Endothelial cell of umbilical vein (primary cell): ENCODE measurements around the gene NUDT16L1. TPM values are rescaled to one million over a fixed set of nuclear protein-coding genes. Genes with fewer than 3 reads are reported as not detected.

Experiments used
- BruUV-seq: library from RNA; stranded (reverse); fragments of 400-500 nt; replicated peaks from 2 replicates; lab custom pipeline; 2021; lab: Mats Ljungman, UMichigan
- CTCF ChIA-PET: fragments of 300-600, 350-600 bp; sonication (Branson Sonifier 250); formaldehyde crosslinking; loops from one replicate; lab custom pipeline; 2021; ENCODE audit warnings: antibody characterized with exemption, inconsistent platforms; lab: Charles Lee
- POLR2A ChIA-PET: fragments of 300-600, 350-600 bp; sonication (Branson Sonifier 250); formaldehyde crosslinking; loops from one replicate; lab custom pipeline; 2021; ENCODE audit warnings: antibody characterized with exemption, inconsistent platforms; lab: Charles Lee
- DNase-seq: peaks from one replicate; pipeline ENCODE4 v3.0.0-alpha.2; 2011; ENCODE audit warnings: low read depth, low spot score
- FAIRE-seq: peaks from 2 replicates; lab custom pipeline; 2011; peaks lifted over from hg19 to GRCh38; lab: Jason Lieb, UNC
- H2AFZ ChIP-seq: 2 replicates; pipeline ENCODE4 v1.6.0; 2012; ENCODE audit warnings: low read depth, low read length, control low read depth, inconsistent platforms
- H3K27ac ChIP-seq: 2 replicates; pipeline ENCODE4 v1.5.1; 2011; ENCODE audit warnings: low read depth, mild to moderate bottlenecking, control low read depth, low read length, moderate library complexity; ENCODE audit not compliant: insufficient read depth
- H3K27me3 ChIP-seq, 2 experiments: 2 replicates each; pipeline versions ENCODE4 v1.6.0 to v1.6.1; 2011; ENCODE audit warnings: low read length in 2 of 2, mixed read lengths in 1 of 2; ENCODE audit not compliant: control insufficient read depth in 2 of 2, insufficient read depth in 2 of 2
- H3K36me3 ChIP-seq, 2 experiments: 2 replicates in 1 of 2; 3 replicates in 1 of 2; pipeline ENCODE4 v1.5.1; 2011; ENCODE audit warnings: low read length in 2 of 2, mild to moderate bottlenecking in 1 of 2, moderate library complexity in 1 of 2; ENCODE audit not compliant: control insufficient read depth in 2 of 2, insufficient read depth in 2 of 2; ENCODE audit errors: extremely low read depth in 1 of 2
- H3K4me1 ChIP-seq: 3 replicates; pipeline ENCODE4 v1.5.1; 2011; ENCODE audit warnings: mild to moderate bottlenecking, low read length; ENCODE audit not compliant: control insufficient read depth, insufficient read depth; ENCODE audit errors: extremely low read depth
- H3K4me2 ChIP-seq: 2 replicates; pipeline ENCODE4 v1.6.1; 2011; ENCODE audit warnings: low read length, control low read depth, mixed read lengths; ENCODE audit not compliant: insufficient read depth
- H3K4me3 ChIP-seq, 3 experiments: fragments of 200-600 bp in 1 of 3; sonication (generic), shearing (Covaris generic) in 1 of 3; replicated peaks in 1 of 3; 2 replicates each; pipeline ENCODE4 v1.5.1; 2011 to 2016; ENCODE audit warnings: control low read depth in 3 of 3, low read length in 3 of 3, mild to moderate bottlenecking in 2 of 3, inconsistent platforms in 1 of 3, low read depth in 1 of 3, moderate library complexity in 1 of 3; ENCODE audit not compliant: insufficient read depth in 1 of 3
- H3K79me2 ChIP-seq: 2 replicates; pipeline ENCODE4 v1.6.0; 2012; ENCODE audit warnings: low read length, inconsistent platforms; ENCODE audit not compliant: control insufficient read depth, insufficient read depth
- H3K9ac ChIP-seq: replicated peaks from 2 replicates; pipeline ENCODE3; 2011; ENCODE audit warnings: low read length, control low read depth; ENCODE audit not compliant: insufficient read depth; ENCODE audit errors: extremely low read depth
- H3K9me1 ChIP-seq: replicated peaks from 3 replicates; pipeline ENCODE4 v1.6.0; 2011; ENCODE audit warnings: mild to moderate bottlenecking, low read length; ENCODE audit not compliant: control insufficient read depth, insufficient read depth; ENCODE audit errors: extremely low read depth
- H3K9me3 ChIP-seq: replicated peaks from 2 replicates; pipeline ENCODE4 v1.5.1; 2012; ENCODE audit warnings: low read length, inconsistent platforms; ENCODE audit not compliant: control insufficient read depth, insufficient read depth
- H4K20me1 ChIP-seq: replicated peaks from 2 replicates; pipeline ENCODE3; 2011; ENCODE audit warnings: mild to moderate bottlenecking, low read length; ENCODE audit not compliant: control insufficient read depth, insufficient read depth; ENCODE audit errors: extremely low read depth
- CTCF ChIP-seq, 2 donors: IDR thresholded peaks; 1 replicate in 1 of 2; 2 replicates in 1 of 2; pipeline ENCODE4 v1.5.1; 2011; ENCODE audit warnings: low read length in 2 of 2, mild to moderate bottlenecking in 2 of 2, moderate library complexity in 2 of 2, control low read depth in 1 of 2, inconsistent platforms in 1 of 2, low read depth in 1 of 2; ENCODE audit not compliant: insufficient read depth in 1 of 2; ENCODE audit errors: extremely low read depth in 1 of 2
- EZH2 ChIP-seq: IDR thresholded peaks from 2 replicates; pipeline ENCODE4 v1.6.1; 2012; ENCODE audit warnings: borderline replicate concordance, low read depth, mild to moderate bottlenecking, moderate library complexity, low read length, inconsistent platforms; ENCODE audit not compliant: severe bottlenecking
- FOS ChIP-seq: IDR thresholded peaks from 2 replicates; pipeline ENCODE4 v1.6.1; 2011; ENCODE audit warnings: mild to moderate bottlenecking, low read length, moderate library complexity, borderline replicate concordance; ENCODE audit not compliant: insufficient read depth
- GATA2 ChIP-seq: IDR thresholded peaks from 2 replicates; pipeline ENCODE4 v1.7.0; 2011; ENCODE audit warnings: low read depth, mild to moderate bottlenecking, moderate library complexity, mixed read lengths, low read length; ENCODE audit not compliant: insufficient read length, insufficient read depth
- JUN ChIP-seq: IDR thresholded peaks from 2 replicates; pipeline ENCODE4 v1.6.1; 2011; ENCODE audit warnings: borderline replicate concordance, low read depth; ENCODE audit not compliant: insufficient read length, insufficient read depth
- MAX ChIP-seq: IDR thresholded peaks from 2 replicates; pipeline ENCODE4 v1.6.1; 2011; ENCODE audit not compliant: insufficient read depth, insufficient read length
- MYC ChIP-seq: IDR thresholded peaks from one replicate; pipeline ENCODE4 v1.6.1; 2011; ENCODE audit warnings: mild to moderate bottlenecking, low read depth, low read length
- POLR2A ChIP-seq: IDR thresholded peaks from 2 replicates; pipeline ENCODE4 v1.6.1; 2012; ENCODE audit warnings: low read depth, mild to moderate bottlenecking, control low read depth, low read length
- POLR2AphosphoS5 ChIP-seq: IDR thresholded peaks from 2 replicates; pipeline ENCODE4 v1.6.1; 2012; ENCODE audit warnings: low read depth, mild to moderate bottlenecking, control low read depth, low read length, moderate library complexity; ENCODE audit not compliant: insufficient read depth
- dilution Hi-C: fragments of 300-500 bp; cut with MboI; formaldehyde crosslinking; loops from one replicate; pipeline ENCODE4 v1.15.0; 2019; ENCODE audit warnings: low sequenced_read_pairs; ENCODE audit not compliant: extremely low pct_ligation_motif_present
- intact Hi-C: fragments of 100-400 bp; cut with micrococcal nuclease; formaldehyde crosslinking; loops from one replicate; pipeline ENCODE4 v1.10.0; 2022
- polyA plus RNA-seq, 4 experiments: library from polyadenylated mRNA; depleted of rRNA in 3 of 4; stranded (reverse) in 3 of 4; unstranded in 1 of 4; fragments of >200 nt; gene quantifications; 2 replicates each; pipeline versions ENCODE4 v1.2.1 to v1.2.3, GENCODE V29; 2011 to 2012; ENCODE audit warnings: missing spikeins in 1 of 4
- total RNA-seq: library from RNA; stranded (reverse); gene quantifications from 2 replicates; pipeline ENCODE4 v1.2.3, GENCODE V29; 2021

NUDT16L1 gene
- total and polyA plus RNA-seq, 2 donors (not counting 3 experiments of a cell fraction or from before 2014, with no cell fraction given), result 24.7 to 53.1 TPM

GRCh38 chr16:4677994-4678393, 15.4 kb upstream of the NUDT16L1 start:
- Histone ChIP-seq H4K20me1 (no peaks in the 10 kb centered on the region), H3K9me1 (no peaks in the 10 kb centered on the region), H3K27ac (no peak overlapping the region), H3K4me2 (no peak overlapping the region), H3K4me1 (no peaks in the 10 kb centered on the region), H3K9me3 (no peaks in the 10 kb centered on the region), H3K9ac (no peak overlapping the region), H2AFZ (no peak overlapping the region), H3K27me3 (no peaks in the 10 kb centered on the region), H3K36me3 (peaks cover 2 to 28% of the 10 kb centered on the region in 2 experiments), H3K79me2 (no peaks in the 10 kb centered on the region), H3K4me3 (no peak overlapping the region)
- CTCF ChIA-PET, result no interaction called here
- DNase-seq (no peak), FAIRE-seq (no peak)
- dilution Hi-C loops, result no loop called here
- intact Hi-C loops, result no loop called here
- BruUV-seq, result no TSS peak
- POLR2A ChIA-PET, result no interaction called here
- TF ChIP-seq POLR2AphosphoS5 (no peak), MYC (no peak), EZH2 (no peak)

GRCh38 chr16:4678596-4678995, 14.8 kb upstream of the NUDT16L1 start:
- dilution Hi-C loops, result no loop called here
- CTCF ChIA-PET, result no interaction called here

More at GRCh38 chr16:4678596-4678995, 14.8 kb upstream of the NUDT16L1 start:
- Histone ChIP-seq H3K36me3 (peaks cover 0 to 25% of the 10 kb centered on the region in 2 experiments), H3K9me3 (no peaks in the 10 kb centered on the region), H3K4me3 (no peak overlapping the region), H3K9me1 (no peaks in the 10 kb centered on the region), H3K79me2 (no peaks in the 10 kb centered on the region), H3K27me3 (no peaks in the 10 kb centered on the region), H3K4me2 (no peak overlapping the region), H4K20me1 (no peaks in the 10 kb centered on the region), H3K4me1 (no peaks in the 10 kb centered on the region), H3K27ac (no peak overlapping the region), H2AFZ (no peak overlapping the region), H3K9ac (no peak overlapping the region)
- intact Hi-C loops, result no loop called here
- BruUV-seq, result no TSS peak
- FAIRE-seq, result no peak
- DNase-seq, result no peak
- TF ChIP-seq GATA2, result no peak
- no peak for TF ChIP-seq CTCF (IDR thresholded peaks at IDR 0.05; ENCODE audit: extremely low read depth in 1 of 2, insufficient read depth in 1 of 2, low read depth in 1 of 2, low read length in 2 of 2)
- no peak for TF ChIP-seq EZH2
- TF ChIP-seq POLR2AphosphoS5, result no peak
- TF ChIP-seq MAX, result no peak
- no peak for TF ChIP-seq POLR2A
- TF ChIP-seq MYC, result no peak
- no peak for TF ChIP-seq FOS
- TF ChIP-seq JUN, result no peak
- POLR2A ChIA-PET, result no interaction called here
